ENCODE results near the gene DDHD1.

- TF ChIP-seq ZSCAN20 (CRISPR knock-in tag; IDR thresholded peaks at IDR 0.05) = no peak
- TF ChIP-seq SREBF2 (IDR thresholded peaks at IDR 0.05) = no peak
- TF ChIP-seq POLR2A (IDR thresholded peaks at IDR 0.05; ENCODE audit: low read length) = peak; percentile 94
- no peak for TF ChIP-seq CBX8 (IDR thresholded peaks at IDR 0.05)
- TF ChIP-seq CTCF (IDR thresholded peaks at IDR 0.05) = no peak
- peak; percentile 39; the same call in 1 of the 2 replicates for TF ChIP-seq MAX (IDR thresholded peaks at IDR 0.05)
- TF ChIP-seq SMC3 (IDR thresholded peaks at IDR 0.05) = no peak
- TF ChIP-seq RAD21 (conservative IDR thresholded peaks at IDR 0.05 in 1 of 2, IDR thresholded peaks at IDR 0.05 in 1 of 2) = no peak
- TF ChIP-seq ZNF302 (CRISPR knock-in tag; IDR thresholded peaks at IDR 0.05) = no peak
- TF ChIP-seq CHD2 (IDR thresholded peaks at IDR 0.05; ENCODE audit: low read length, partially characterized antibody) = no peak
- TF ChIP-seq POLR2AphosphoS2 (conservative IDR thresholded peaks at IDR 0.05; ENCODE audit: low read length) = no peak
- no peak for TF ChIP-seq USF2 (IDR thresholded peaks at IDR 0.05)
- TF ChIP-seq E2F6 (IDR thresholded peaks at IDR 0.05; ENCODE audit: borderline replicate concordance, low read depth) = no peak
These were observed at the start of gene DDHD1 for GRCh38 chr14:53152887-53153701.

Data from A549 (cell line).